ENCODE data around the gene SORCS2.

DNA sequence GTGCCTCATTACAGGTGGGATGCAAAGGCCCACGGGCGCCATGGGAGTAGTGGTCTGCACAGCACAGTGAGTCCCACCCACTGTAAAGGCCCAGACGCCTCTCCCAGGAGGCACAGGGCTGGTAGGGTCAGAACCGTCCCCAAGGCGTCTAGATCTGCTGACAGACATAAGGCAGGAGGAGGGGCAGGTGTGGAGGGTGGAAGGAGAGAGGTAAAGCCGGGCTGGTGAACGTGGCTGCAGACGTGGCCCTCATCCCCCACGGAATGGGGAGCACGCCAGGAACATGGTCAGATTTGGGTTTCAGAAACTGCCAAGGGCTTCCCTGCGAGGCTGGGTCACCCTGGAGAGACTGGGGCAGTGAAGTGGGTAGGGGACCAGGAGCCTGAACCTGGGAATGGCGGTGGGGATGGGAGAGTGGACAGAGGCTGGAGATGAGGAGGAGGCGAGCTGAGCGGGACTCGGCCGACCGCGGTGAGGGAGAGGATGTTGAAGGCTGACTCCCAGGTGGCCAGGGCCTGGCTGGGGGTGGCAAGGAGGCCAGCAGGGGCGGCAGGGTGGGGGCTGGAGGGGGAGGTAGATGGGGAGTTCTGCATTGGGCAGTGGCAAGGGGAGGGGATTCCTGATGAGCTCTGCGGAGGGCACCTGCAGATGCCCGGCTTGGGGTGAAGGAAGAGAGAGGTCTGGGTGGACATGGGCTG, 562.4 kb downstream of the SORCS2 start:
- TF ChIP-seq, protein P1, sequence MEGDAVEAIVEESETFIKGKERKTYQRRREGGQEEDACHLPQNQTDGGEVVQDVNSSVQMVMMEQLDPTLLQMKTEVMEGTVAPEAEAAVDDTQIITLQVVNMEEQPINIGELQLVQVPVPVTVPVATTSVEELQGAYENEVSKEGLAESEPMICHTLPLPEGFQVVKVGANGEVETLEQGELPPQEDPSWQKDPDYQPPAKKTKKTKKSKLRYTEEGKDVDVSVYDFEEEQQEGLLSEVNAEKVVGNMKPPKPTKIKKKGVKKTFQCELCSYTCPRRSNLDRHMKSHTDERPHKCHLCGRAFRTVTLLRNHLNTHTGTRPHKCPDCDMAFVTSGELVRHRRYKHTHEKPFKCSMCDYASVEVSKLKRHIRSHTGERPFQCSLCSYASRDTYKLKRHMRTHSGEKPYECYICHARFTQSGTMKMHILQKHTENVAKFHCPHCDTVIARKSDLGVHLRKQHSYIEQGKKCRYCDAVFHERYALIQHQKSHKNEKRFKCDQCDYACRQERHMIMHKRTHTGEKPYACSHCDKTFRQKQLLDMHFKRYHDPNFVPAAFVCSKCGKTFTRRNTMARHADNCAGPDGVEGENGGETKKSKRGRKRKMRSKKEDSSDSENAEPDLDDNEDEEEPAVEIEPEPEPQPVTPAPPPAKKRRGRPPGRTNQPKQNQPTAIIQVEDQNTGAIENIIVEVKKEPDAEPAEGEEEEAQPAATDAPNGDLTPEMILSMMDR (IDR thresholded peaks at IDR 0.05; ENCODE audit: low read depth, low read length), result no peak
- TF ChIP-seq MYC (IDR thresholded peaks at IDR 0.05; ENCODE audit: low read depth, low read length) (no peak), POLR2A (IDR thresholded peaks at IDR 0.05; ENCODE audit: extremely low read depth, insufficient read length) (no peak)
- TF ChIP-seq, protein P2, sequence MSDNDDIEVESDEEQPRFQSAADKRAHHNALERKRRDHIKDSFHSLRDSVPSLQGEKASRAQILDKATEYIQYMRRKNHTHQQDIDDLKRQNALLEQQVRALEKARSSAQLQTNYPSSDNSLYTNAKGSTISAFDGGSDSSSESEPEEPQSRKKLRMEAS (IDR thresholded peaks at IDR 0.05; ENCODE audit: low read depth, low read length), result no peak
